ENCODE measurements around the gene MLN. TPM values are rescaled to one million over a fixed set of nuclear protein-coding genes. Genes with fewer than 3 reads are reported as not detected.

MLN gene
- total RNA-seq, 1 donor from 2014 or later = not detected

DNA sequence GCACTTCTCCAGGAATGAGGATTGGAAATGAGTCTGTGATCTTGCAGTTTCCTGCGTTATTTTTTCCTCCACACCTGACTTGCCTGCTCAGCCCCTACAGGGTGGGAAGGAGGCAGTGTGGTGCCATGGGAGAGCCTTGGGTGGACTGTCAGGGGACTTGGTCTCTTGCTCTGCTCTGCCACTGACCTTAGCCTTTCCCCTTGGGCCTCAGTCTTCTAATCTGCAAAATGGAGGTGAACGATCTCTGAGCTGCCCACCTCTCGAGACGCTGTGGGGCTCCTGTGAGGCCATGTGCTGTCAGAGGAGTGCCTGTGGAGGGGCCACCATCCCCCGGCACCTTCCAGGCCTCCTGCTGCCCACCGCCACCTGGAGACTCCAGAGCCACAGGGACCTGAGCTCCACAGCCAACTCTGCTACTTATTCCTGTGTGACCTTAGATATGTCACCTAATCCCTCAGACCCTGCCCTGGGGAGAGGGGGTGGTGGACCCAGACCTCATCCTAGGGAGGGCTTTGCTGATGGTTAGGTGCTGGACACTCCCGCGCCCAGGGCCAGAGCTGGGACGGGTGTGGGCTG, 45.8 kb upstream of the MLN start:
- no peak for FAIRE-seq

DNA sequence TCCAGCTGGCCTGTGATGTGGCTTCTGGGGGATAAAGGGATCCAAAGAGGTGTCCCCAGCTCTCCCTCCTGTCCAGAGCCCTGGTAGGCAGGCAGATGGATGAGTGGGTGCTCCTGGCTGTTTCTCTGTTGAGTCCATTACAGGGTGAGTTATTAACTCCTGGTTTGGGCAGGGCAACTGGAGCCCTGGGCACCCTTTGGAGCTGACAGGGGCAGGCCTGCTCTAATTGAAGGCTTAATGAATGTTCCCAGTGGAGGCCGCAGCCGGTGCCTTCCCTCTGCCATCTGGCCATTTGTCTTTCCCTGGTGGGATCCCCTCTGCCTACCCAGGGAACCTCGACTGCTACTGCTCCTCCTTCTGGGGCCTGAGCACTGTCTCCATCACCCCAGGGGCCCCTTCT, 44.7 kb upstream of the MLN start:
- DNase-seq (ENCODE audit: low read depth) (no peak), FAIRE-seq (no peak)
- Histone ChIP-seq H3K27me3 (ENCODE audit: control insufficient read depth, insufficient read depth, low read length) (peaks cover 4% of the 10 kb centered on the region), H3K4me3 (ENCODE audit: low read depth, low read length) (no peak overlapping the region), H3K36me3 (ENCODE audit: control insufficient read depth, insufficient read depth, low read length) (no peaks in the 10 kb centered on the region)
- TF ChIP-seq, protein P1, sequence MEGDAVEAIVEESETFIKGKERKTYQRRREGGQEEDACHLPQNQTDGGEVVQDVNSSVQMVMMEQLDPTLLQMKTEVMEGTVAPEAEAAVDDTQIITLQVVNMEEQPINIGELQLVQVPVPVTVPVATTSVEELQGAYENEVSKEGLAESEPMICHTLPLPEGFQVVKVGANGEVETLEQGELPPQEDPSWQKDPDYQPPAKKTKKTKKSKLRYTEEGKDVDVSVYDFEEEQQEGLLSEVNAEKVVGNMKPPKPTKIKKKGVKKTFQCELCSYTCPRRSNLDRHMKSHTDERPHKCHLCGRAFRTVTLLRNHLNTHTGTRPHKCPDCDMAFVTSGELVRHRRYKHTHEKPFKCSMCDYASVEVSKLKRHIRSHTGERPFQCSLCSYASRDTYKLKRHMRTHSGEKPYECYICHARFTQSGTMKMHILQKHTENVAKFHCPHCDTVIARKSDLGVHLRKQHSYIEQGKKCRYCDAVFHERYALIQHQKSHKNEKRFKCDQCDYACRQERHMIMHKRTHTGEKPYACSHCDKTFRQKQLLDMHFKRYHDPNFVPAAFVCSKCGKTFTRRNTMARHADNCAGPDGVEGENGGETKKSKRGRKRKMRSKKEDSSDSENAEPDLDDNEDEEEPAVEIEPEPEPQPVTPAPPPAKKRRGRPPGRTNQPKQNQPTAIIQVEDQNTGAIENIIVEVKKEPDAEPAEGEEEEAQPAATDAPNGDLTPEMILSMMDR (IDR thresholded peaks at IDR 0.05; ENCODE audit: insufficient read depth, low read length, severe bottlenecking) = no peak

More for the DNA sequence above, 45.8 kb upstream of the MLN start:
- Histone ChIP-seq H3K36me3 (ENCODE audit: control insufficient read depth, insufficient read depth, low read length) (no peaks in the 10 kb centered on the region), H3K27me3 (ENCODE audit: control insufficient read depth, insufficient read depth, low read length) (peaks cover 4% of the 10 kb centered on the region), H3K4me3 (ENCODE audit: low read depth, low read length) (no peak overlapping the region)
- TF ChIP-seq, protein P1 (IDR thresholded peaks at IDR 0.05; ENCODE audit: insufficient read depth, low read length, severe bottlenecking) = no peak
- DNase-seq (ENCODE audit: low read depth) = no peak

GRCh38 chr6:33847867-33848266, 44.1 kb upstream of the MLN start:
- H3K4me3 ChIP-seq (ENCODE audit: low read depth, low read length) = no peak overlapping the region
- DNase-seq (ENCODE audit: low read depth) (no peak), FAIRE-seq (no peak)
- TF ChIP-seq, protein P1 (IDR thresholded peaks at IDR 0.05; ENCODE audit: insufficient read depth, low read length, severe bottlenecking) = no peak
- peaks cover 4% of the 10 kb centered on the region for H3K27me3 ChIP-seq (ENCODE audit: control insufficient read depth, insufficient read depth, low read length)
- no peaks in the 10 kb centered on the region for H3K36me3 ChIP-seq (ENCODE audit: control insufficient read depth, insufficient read depth, low read length)

- FAIRE-seq (no peak), DNase-seq (ENCODE audit: low read depth) (no peak)
- Histone ChIP-seq H3K27me3 (ENCODE audit: control insufficient read depth, insufficient read depth, low read length) (peaks cover 4% of the 10 kb centered on the region), H3K4me3 (ENCODE audit: low read depth, low read length) (no peak overlapping the region), H3K36me3 (ENCODE audit: control insufficient read depth, insufficient read depth, low read length) (no peaks in the 10 kb centered on the region)
- TF ChIP-seq, protein P1 (IDR thresholded peaks at IDR 0.05; ENCODE audit: insufficient read depth, low read length, severe bottlenecking) = no peak
Measured at GRCh38 chr6:33847078-33847477, 43.3 kb upstream of the MLN start.

GRCh38 chr6:33846226-33846625, 42.4 kb upstream of the MLN start:
- Histone ChIP-seq H3K36me3 (ENCODE audit: control insufficient read depth, insufficient read depth, low read length) (no peaks in the 10 kb centered on the region), H3K4me3 (ENCODE audit: low read depth, low read length) (no peak overlapping the region), H3K27me3 (ENCODE audit: control insufficient read depth, insufficient read depth, low read length) (peaks cover 4% of the 10 kb centered on the region)
- peak; percentile 64 for DNase-seq (ENCODE audit: low read depth)
- TF ChIP-seq, protein P1 (IDR thresholded peaks at IDR 0.05; ENCODE audit: insufficient read depth, low read length, severe bottlenecking) = no peak
- FAIRE-seq = peak; percentile 58
